HepG2 (cell line): Measurements from ENCODE around the gene CARMIL3. TPM values are rescaled to one million over a fixed set of nuclear protein-coding genes. Genes with fewer than 3 reads are reported as not detected.

Experiments
- AHR ChIP-seq: IDR thresholded peaks from 2 replicates; pipeline ENCODE4 v1.6.1; 2018; ENCODE audit warnings: missing genetic modification reagents, missing compliant biosample characterization
- ARID3A ChIP-seq: IDR thresholded peaks from 2 replicates; pipeline ENCODE4 v1.6.1; 2012; ENCODE audit warnings: low read depth, low read length, improper control_type of control experiment
- ARID4A ChIP-seq: sonication (generic); formaldehyde crosslinking; IDR thresholded peaks from 2 replicates; pipeline ENCODE4 v1.5.0; 2020; ENCODE audit warnings: mild to moderate bottlenecking, missing genetic modification reagents, borderline replicate concordance
- CHD4 ChIP-seq: fragments of 200-600 bp; sonication (generic); IDR thresholded peaks from 2 replicates; pipeline ENCODE4 v1.7.0; 2017; ENCODE audit warnings: mild to moderate bottlenecking, low read length, borderline replicate concordance
- MTF1 ChIP-seq: sonication (generic); formaldehyde crosslinking; IDR thresholded peaks from 2 replicates; pipeline ENCODE4 v1.5.0; 2020; ENCODE audit warnings: missing genetic modification reagents
- NFAT5 ChIP-seq: sonication (generic); formaldehyde crosslinking; IDR thresholded peaks from 2 replicates; pipeline ENCODE4 v1.4.0; 2020; ENCODE audit warnings: missing genetic modification reagents
- NFKBIZ ChIP-seq: IDR thresholded peaks from 2 replicates; pipeline ENCODE4 v1.6.1; 2018; ENCODE audit warnings: missing genetic modification reagents, missing compliant biosample characterization
- NPAS2 ChIP-seq: sonication (generic); formaldehyde crosslinking; IDR thresholded peaks from 2 replicates; pipeline ENCODE4 v1.8.0; 2022; ENCODE audit warnings: mild to moderate bottlenecking, missing genetic modification reagents, borderline replicate concordance
- PRMT3 ChIP-seq: sonication (generic); formaldehyde crosslinking; IDR thresholded peaks from 2 replicates; pipeline ENCODE4 v1.8.1; 2022; ENCODE audit warnings: low read depth, mild to moderate bottlenecking, moderate library complexity, missing genetic modification reagents, borderline replicate concordance
- RELA ChIP-seq: sonication (generic); formaldehyde crosslinking; IDR thresholded peaks from 2 replicates; pipeline ENCODE4 v1.4.0; 2020; ENCODE audit warnings: missing genetic modification reagents
- TCF12 ChIP-seq, 2 experiments: fragments of 450-650 bp in 1 of 2; sonication (generic) in 1 of 2; formaldehyde crosslinking in 1 of 2; IDR thresholded peaks; 2 replicates each; pipeline versions ENCODE4 v1.6.1 to v1.8.0; 2017 to 2022; ENCODE audit warnings: antibody characterized with exemption in 1 of 2, mild to moderate bottlenecking in 1 of 2, missing genetic modification reagents in 1 of 2, moderate library complexity in 1 of 2
- TSC22D2 ChIP-seq: sonication (generic); formaldehyde crosslinking; IDR thresholded peaks from 2 replicates; pipeline ENCODE4 v1.5.1; 2020; ENCODE audit warnings: missing genetic modification reagents, mild to moderate bottlenecking, borderline replicate concordance
- XBP1 ChIP-seq: sonication (generic); formaldehyde crosslinking; IDR thresholded peaks from 2 replicates; pipeline ENCODE4 v1.5.0; 2020; ENCODE audit warnings: missing genetic modification reagents
- ZBTB44 ChIP-seq: sonication (generic); formaldehyde crosslinking; IDR thresholded peaks from 2 replicates; pipeline ENCODE4 v1.4.0; 2020; ENCODE audit warnings: missing genetic modification reagents
- ZNF263 ChIP-seq: sonication (generic); formaldehyde crosslinking; IDR thresholded peaks from 2 replicates; pipeline ENCODE4 v1.4.0; 2020; ENCODE audit warnings: missing genetic modification reagents
- polyA plus RNA-seq, 8 experiments: library from polyadenylated mRNA; depleted of rRNA in 3 of 8; stranded (reverse) in 7 of 8; unstranded in 1 of 8; fragments of >200 nt; fragmentation: Illumina TruSeq in 4 of 8; extraction: Trizol in 4 of 8; gene quantifications; 2 replicates each; pipeline versions ENCODE4 v1.2.1 to v1.2.3, GENCODE V29; 2011 to 2016; ENCODE audit warnings: low read depth in 4 of 8, missing spikeins in 1 of 8, mixed read lengths in 1 of 8; ENCODE audit not compliant: insufficient read depth in 1 of 8
- total RNA-seq, 5 experiments: library from RNA; depleted of rRNA; stranded (reverse); fragments of >200 nt; fragmentation: Illumina TruSeq; extraction: Trizol; gene quantifications; 2 replicates each; pipeline ENCODE4 v1.2.3, GENCODE V29; 2016; ENCODE audit warnings: low read depth in 1 of 5

CARMIL3 gene
- total and polyA plus RNA-seq, 2 of the 13 experiments (the other 11 are each of a cell fraction or from before 2014, with no cell fraction given): 0.27 to 0.55 TPM

- TF ChIP-seq NFAT5 (CRISPR knock-in tag): peak; percentile 95
- no peak; the same call in 1 of the 2 replicates for TF ChIP-seq MTF1 (CRISPR knock-in tag)
- peak; percentile 90 for TF ChIP-seq ARID3A
- TF ChIP-seq PRMT3 (CRISPR knock-in tag): no peak
- no peak for TF ChIP-seq CHD4
- no peak for TF ChIP-seq XBP1 (CRISPR knock-in tag)
- peak; percentile 100 for TF ChIP-seq TSC22D2
- TF ChIP-seq RELA: peak; percentile 96
- no peak for TF ChIP-seq NPAS2 (CRISPR knock-in tag)
- TF ChIP-seq AHR (CRISPR knock-in tag): peak; percentile 99
- peak; percentile 74 for TF ChIP-seq ZNF263 (CRISPR knock-in tag)
- 0 out of 2 replicates have a peak, but pooled peaks have one; percentile 87 for TF ChIP-seq ZBTB44
- TF ChIP-seq TCF12 (IDR thresholded peaks at IDR 0.05): no peak
- TF ChIP-seq TCF12 (CRISPR knock-in tag; IDR thresholded peaks at IDR 0.05): peak; percentile 96; the same call in 1 of the 2 replicates
- TF ChIP-seq ARID4A (CRISPR knock-in tag): no peak
- peak; percentile 96 for TF ChIP-seq NFKBIZ (CRISPR knock-in tag)
Observed at GRCh38 chr14:24095271-24096068, 43.7 kb downstream of the CARMIL3 start (continued).
